ENCODE results near the gene ENTPD7.

ENTPD7 gene

DNA sequence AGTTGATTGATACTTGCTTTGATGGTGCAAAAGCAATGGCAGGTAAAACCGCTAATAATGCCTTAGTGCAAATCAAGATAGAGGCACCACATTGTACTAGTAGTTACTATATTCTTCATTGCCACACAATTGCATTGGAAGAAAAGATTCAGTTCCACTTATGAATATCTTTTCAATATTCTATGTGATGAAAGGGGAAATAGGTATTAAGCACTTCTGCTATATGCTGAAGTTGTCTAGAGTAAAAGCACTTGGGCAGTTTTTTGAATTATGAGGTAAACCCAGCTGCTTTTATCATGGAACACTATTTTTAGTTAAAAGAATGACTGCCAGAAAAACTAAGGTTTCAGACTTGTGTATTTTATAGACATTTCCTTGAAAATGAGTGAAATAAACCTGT lies 15.5 kb downstream of the ENTPD7 start:
- no peak for DNase-seq
- Mint-ChIP-seq H3K4me3 (no peak overlapping the region), H3K9me3 (no peaks in the 10 kb centered on the region), H3K27me3 (ENCODE audit: low read depth, poor library complexity) (peaks cover 4% of the 10 kb centered on the region), H3K36me3 (ENCODE audit: low read depth) (peaks cover 17% of the 10 kb centered on the region), H3K27ac (no peak overlapping the region), H3K4me1 (peaks cover 8% of the 10 kb centered on the region)
- TF ChIP-seq, protein P1, sequence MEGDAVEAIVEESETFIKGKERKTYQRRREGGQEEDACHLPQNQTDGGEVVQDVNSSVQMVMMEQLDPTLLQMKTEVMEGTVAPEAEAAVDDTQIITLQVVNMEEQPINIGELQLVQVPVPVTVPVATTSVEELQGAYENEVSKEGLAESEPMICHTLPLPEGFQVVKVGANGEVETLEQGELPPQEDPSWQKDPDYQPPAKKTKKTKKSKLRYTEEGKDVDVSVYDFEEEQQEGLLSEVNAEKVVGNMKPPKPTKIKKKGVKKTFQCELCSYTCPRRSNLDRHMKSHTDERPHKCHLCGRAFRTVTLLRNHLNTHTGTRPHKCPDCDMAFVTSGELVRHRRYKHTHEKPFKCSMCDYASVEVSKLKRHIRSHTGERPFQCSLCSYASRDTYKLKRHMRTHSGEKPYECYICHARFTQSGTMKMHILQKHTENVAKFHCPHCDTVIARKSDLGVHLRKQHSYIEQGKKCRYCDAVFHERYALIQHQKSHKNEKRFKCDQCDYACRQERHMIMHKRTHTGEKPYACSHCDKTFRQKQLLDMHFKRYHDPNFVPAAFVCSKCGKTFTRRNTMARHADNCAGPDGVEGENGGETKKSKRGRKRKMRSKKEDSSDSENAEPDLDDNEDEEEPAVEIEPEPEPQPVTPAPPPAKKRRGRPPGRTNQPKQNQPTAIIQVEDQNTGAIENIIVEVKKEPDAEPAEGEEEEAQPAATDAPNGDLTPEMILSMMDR (IDR thresholded peaks at IDR 0.05): no peak

DNA sequence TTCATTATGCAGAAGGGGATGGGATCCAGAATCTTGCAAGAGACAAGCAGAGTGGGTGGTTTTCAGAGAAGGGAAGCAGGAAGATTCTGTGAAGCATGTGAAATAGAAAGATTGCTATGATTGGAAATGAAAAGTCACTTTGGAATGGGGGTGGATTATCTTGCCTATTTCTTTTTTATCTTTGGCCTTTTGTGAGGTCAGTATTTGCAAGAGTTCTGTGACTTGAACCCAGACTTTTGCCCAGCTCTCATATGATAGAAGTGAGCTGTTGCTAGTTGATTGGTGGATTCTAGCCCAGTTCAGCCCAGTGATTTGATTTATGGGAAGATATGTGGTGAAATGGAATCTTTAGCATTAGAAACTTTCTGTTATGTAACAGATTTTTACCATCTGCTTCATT lies 17.1 kb downstream of the ENTPD7 start:
- Mint-ChIP-seq H3K4me3 (no peak overlapping the region), H3K36me3 (ENCODE audit: low read depth) (peaks cover 24% of the 10 kb centered on the region), H3K27me3 (ENCODE audit: low read depth, poor library complexity) (peaks cover 2% of the 10 kb centered on the region), H3K9me3 (no peaks in the 10 kb centered on the region), H3K4me1 (peaks cover 13% of the 10 kb centered on the region), H3K27ac (no peak overlapping the region)
- TF ChIP-seq, protein P1 (IDR thresholded peaks at IDR 0.05): no peak
- no peak for DNase-seq

DNA sequence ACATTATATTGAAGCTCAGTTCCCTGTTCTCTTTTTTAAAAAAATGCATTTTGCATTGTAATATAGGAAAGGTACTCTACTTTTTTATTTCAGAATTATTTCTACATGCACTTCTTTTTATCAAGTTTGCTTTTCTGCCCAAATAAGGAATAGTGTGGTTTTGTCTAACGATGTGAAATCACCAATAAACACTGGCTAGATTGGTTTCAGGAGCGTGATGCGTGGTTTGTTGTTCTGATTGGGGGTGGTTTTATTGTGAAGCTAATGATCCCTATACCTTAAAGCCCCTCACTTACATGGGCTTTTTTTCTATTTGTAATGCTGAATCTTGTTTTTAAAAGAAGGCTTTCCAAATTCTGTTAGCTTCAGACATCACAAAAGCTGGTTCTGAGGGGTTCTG lies 17.6 kb downstream of the ENTPD7 start:
- Mint-ChIP-seq H3K4me3 (no peak overlapping the region), H3K27me3 (ENCODE audit: low read depth, poor library complexity) (peaks cover 2% of the 10 kb centered on the region), H3K27ac (no peak overlapping the region), H3K9me3 (no peaks in the 10 kb centered on the region), H3K4me1 (peaks cover 13% of the 10 kb centered on the region), H3K36me3 (ENCODE audit: low read depth) (peaks cover 27% of the 10 kb centered on the region)
- TF ChIP-seq, protein P1 (IDR thresholded peaks at IDR 0.05): no peak
- no peak for DNase-seq

DNA sequence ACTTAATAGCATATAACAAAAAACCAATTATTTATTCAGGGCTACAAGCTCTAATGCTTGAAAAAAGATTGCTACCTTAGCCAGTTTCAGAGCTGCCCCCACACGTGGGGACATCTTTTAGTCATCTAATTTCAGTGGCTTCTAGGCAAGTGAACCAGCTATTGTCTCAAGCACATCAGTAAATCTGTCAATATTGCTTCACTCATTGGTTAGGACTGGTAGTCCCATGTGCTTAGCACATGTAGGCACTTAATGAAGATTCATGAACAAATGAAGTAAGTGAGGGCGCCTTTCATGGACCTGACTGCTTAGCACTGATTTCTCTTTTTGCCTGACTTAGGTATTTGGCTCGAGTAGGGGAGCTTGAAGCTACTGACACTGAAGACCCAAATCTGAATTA lies 19.6 kb downstream of the ENTPD7 start:
- DNase-seq: no peak
- H3K27ac Mint-ChIP-seq: peak overlapping the region; percentile 51
- H3K27me3 Mint-ChIP-seq (ENCODE audit: low read depth, poor library complexity): peaks cover 2% of the 10 kb centered on the region
- TF ChIP-seq, protein P1 (IDR thresholded peaks at IDR 0.05): no peak
- no peak overlapping the region for H3K4me3 Mint-ChIP-seq
- H3K36me3 Mint-ChIP-seq (ENCODE audit: low read depth): peaks cover 29% of the 10 kb centered on the region
- H3K4me1 Mint-ChIP-seq: peaks cover 13% of the 10 kb centered on the region
- no peaks in the 10 kb centered on the region for H3K9me3 Mint-ChIP-seq

DNA sequence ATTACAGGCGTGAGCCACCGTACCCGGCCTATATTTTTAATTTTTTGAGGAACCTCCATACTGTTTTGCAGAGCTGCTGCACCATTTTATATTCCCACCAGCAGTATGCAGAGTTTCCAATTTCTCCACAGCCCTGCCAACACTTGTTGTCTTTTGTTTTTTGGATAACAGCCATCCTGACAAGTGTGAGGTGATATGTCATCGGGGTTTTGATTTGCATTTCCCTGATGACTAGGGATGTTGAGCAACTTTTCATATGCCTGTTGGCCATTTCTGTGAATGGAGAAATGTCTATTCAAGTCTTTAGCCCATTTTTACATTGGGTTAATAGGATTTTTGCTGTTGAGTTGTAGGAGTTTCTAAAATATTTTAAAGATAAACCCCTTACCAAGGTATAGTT lies 22.2 kb downstream of the ENTPD7 start:
- TF ChIP-seq, protein P1 (IDR thresholded peaks at IDR 0.05): no peak
- Mint-ChIP-seq H3K27me3 (ENCODE audit: low read depth, poor library complexity) (peaks cover 2% of the 10 kb centered on the region), H3K4me3 (no peak overlapping the region), H3K36me3 (ENCODE audit: low read depth) (peaks cover 14% of the 10 kb centered on the region), H3K9me3 (no peaks in the 10 kb centered on the region), H3K27ac (no peak overlapping the region), H3K4me1 (peaks cover 13% of the 10 kb centered on the region)
- no peak for DNase-seq

DNA sequence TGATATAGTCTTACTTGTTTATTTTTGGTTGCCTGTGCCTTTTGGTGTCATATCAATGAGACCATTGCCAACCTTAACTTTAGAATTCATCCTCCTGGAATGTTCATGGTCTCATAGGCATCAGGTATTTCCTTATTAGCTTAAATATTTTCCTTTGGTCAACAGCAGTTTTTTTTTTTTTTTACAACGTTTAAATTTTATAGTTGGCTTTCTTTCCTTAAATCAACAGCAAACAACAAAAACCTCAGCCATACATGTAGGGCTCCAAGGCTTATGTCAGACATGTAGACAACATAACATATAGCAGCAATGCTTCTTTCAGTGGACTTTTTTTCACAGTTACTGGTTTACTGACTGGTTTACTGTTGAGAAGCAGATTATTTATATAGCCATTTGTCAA lies 22.7 kb downstream of the ENTPD7 start:
- no peak overlapping the region for H3K27ac Mint-ChIP-seq
- H3K9me3 Mint-ChIP-seq: no peaks in the 10 kb centered on the region
- H3K4me3 Mint-ChIP-seq: no peak overlapping the region
- TF ChIP-seq, protein P1 (IDR thresholded peaks at IDR 0.05): no peak
- peaks cover 13% of the 10 kb centered on the region for H3K4me1 Mint-ChIP-seq
- peaks cover 14% of the 10 kb centered on the region for H3K36me3 Mint-ChIP-seq (ENCODE audit: low read depth)
- DNase-seq: no peak
- peaks cover 2% of the 10 kb centered on the region for H3K27me3 Mint-ChIP-seq (ENCODE audit: low read depth, poor library complexity)
